ENCODE measurements around the gene ADH1A. TPM values are rescaled to one million over a fixed set of nuclear protein-coding genes. Genes with fewer than 3 reads are reported as not detected.
"Not testable (repeated sequence)": the region's sequence is repeated elsewhere in the genome, so short reads cannot be mapped to it uniquely, and the experiment has no call there.

ADH1A gene
- total RNA-seq: not detected

DNA sequence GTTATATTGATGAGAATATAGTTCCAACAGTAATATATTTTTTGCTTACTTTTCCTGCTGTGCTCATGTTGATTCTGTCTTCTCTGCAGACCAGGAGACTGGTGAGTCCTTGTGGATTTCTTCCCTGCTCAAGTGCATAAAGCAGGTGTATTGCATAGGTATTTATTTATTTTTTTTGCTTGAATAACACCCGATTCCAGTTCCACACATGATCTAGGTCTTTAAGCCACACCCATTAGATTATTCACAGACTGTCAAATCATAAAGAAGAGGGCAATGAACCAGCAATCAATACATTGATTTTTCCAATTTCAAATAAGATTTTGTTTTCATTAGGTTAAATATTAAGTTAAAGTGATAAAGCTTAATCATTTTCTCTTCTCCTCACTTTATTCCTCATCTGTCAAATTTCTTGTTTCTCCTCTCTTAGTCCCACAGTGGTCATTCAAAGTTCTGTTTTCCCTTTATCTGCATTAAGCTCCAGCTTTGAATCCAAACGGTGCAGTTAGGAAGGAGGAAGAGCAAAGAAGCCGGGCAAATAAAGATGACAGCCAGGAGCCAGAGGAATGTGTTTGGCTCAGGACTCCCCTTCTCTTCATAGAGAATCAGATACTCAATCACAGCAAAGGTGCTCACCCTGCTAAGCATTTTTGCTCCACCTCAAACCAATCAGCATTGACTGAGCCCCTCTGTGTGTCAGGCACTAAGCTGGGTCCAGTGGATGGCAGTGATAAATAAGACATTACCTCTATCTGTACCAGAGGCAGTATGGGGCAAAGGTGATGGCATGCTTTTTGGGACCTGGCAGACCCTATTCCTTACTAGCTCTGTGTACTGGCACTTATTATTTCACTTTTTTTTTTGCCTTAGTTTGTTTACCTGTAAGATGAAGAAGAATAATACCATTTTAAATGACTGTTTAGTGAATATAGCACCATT, at the start of gene ADH1A:
ADH1A (minus strand) TSS at position 138 of the 939 bp plus-strand sequence; CDS start at position 67, 71 bp downstream.
- no peak for ATAC-seq
- H3K27ac Mint-ChIP-seq: no peak within 1 kb of the TSS
- no peak for DNase-seq (ENCODE audit: low spot score in 2 of 2)
- peaks cover 17 to 18% of the 10 kb centered on the region in 2 donors for H3K9me3 Mint-ChIP-seq
- peaks cover 0 to 15% of the 10 kb centered on the region in 2 donors for H3K36me3 Mint-ChIP-seq

DNA sequence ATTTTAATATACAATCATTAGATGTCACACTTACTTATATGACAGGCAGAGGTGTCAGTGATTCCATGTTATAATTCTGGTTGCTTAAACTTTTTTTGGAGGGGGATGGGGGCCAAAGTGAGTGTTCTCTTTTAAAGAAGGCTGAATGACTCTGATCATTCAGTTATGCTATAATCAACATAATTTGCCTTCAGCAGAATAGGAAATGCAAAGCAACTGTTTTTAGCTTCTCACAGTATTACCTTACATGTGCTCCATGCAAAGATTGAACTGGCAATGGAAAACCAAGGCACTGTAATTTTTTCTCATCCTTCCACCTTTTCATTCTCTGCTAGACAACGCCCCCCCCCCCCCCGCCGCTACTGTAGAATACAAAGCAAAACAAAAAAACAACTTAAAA, 48.4 kb upstream of the ADH1A start:
- DNase-seq (ENCODE audit: low spot score in 2 of 2): no peak
- Mint-ChIP-seq H3K36me3 (no peaks in the 10 kb centered on the region), H3K9me3 (no peaks in the 10 kb centered on the region), H3K27ac (no peak overlapping the region)
- ATAC-seq: no peak

DNA sequence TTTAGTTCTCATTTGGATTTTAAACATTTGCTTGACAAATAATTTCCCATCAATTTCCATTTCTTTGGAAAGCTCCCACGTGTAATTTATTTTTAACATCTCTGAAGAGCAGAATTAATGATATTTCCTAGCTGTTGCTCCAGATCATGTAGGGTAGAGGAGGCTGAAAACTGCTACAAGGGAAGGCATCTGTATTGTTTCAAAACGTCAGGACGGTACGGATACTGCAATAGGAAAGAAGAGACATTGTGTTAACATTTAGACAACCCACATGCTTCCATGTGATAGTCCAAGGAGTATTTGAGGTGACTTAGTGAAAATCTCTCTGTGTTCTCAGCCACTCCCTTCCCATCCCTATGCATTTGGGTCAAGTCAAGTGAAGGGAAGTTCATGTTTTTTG, 45.8 kb upstream of the ADH1A start:
- H3K9me3 Mint-ChIP-seq: no peaks in the 10 kb centered on the region
- no peaks in the 10 kb centered on the region for H3K36me3 Mint-ChIP-seq
- no peak overlapping the region for H3K27ac Mint-ChIP-seq
- ATAC-seq: no peak
- DNase-seq (ENCODE audit: low spot score in 2 of 2): no peak

DNA sequence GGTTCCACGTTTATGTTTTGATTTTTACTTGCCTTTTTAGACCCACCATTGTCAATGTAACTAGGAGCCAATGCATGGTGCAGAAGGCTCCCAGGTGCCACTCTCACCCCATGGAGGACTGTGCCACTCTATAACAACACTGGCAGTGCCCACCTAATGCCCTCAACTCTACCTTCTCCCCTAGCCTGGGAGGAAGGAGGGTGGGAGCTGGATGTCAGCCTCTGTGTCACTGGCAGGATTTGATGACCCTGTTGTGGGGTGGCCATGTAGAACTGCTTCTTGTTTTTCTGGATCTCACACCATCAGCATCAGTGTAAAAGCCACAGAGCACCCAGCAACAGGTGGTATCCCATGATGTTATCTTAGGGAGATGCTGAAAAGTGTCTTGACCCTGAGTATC, 44.1 kb upstream of the ADH1A start:
- no peaks in the 10 kb centered on the region for H3K36me3 Mint-ChIP-seq
- DNase-seq (ENCODE audit: low spot score in 2 of 2): no peak
- no peak overlapping the region for H3K27ac Mint-ChIP-seq
- no peak for ATAC-seq
- no peaks in the 10 kb centered on the region for H3K9me3 Mint-ChIP-seq

DNA sequence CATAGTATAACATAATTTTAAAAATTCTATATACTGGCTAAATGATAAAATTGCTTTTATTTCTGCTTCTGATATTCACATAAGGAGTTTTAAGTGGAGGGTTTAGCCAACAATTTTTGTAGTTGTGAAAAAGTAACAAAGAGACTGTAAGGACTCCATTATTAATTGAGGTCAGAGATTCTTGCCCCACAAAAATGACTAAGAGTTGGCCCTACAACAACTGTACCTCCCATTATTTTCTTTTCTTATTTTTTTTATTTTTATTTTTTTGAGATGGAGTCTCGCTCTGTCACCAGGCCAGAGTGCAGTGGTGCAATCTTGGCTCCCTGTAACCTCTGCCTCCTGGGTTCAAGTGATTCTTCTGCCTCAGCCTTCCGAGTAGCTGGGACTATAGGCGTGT, 39.9 kb upstream of the ADH1A start:
- Mint-ChIP-seq H3K27ac (no peak overlapping the region), H3K9me3 (no peaks in the 10 kb centered on the region), H3K36me3 (no peaks in the 10 kb centered on the region)
- no peak for ATAC-seq
- no peak for DNase-seq (ENCODE audit: low spot score in 2 of 2)

DNA sequence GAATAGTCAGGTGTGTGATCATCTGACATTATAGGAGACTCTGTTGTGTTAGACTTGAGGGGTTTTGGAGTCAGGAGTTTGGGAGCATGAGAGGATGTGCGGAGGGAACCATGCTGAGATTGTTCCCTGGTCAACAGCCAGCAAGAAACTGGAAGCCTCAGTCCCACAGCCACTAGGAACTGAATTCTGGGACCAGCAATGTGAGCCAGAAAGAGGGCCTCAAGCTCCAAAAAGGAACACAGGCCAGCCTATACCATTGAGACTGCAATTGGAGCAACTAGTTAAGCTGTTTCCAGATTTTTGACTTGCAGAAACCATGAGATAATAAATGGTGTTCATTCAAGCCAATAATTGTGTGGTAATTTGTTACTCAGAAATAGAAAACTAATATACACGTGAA, 39.1 kb upstream of the ADH1A start:
- Mint-ChIP-seq H3K9me3 (no peaks in the 10 kb centered on the region), H3K27ac (no peak overlapping the region), H3K36me3 (no peaks in the 10 kb centered on the region)
- DNase-seq (ENCODE audit: low spot score in 2 of 2) (no peak), ATAC-seq (no peak)

DNA sequence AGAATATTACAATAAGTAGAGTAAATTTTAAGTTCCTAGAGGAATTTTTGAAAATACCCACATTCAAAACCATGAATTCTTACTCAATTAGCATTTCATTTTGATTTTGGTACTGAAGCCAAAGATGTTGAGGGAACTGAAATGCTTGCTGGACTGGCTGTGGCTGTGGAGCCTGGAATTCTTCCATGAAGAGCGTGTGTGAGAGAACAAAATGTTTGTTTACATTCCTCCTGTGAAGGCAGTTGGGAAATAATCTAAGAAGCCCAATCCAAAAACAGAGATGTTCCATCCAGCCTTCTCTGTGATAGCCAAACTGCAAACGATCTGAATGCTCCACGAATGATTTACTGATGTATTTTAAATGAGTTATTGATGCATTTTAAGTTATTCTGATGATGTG, 34.2 kb upstream of the ADH1A start:
- no peaks in the 10 kb centered on the region for H3K36me3 Mint-ChIP-seq
- DNase-seq (ENCODE audit: low spot score in 2 of 2) (no peak), ATAC-seq (no peak)
- no peak overlapping the region for H3K27ac Mint-ChIP-seq
- no peaks in the 10 kb centered on the region for H3K9me3 Mint-ChIP-seq

DNA sequence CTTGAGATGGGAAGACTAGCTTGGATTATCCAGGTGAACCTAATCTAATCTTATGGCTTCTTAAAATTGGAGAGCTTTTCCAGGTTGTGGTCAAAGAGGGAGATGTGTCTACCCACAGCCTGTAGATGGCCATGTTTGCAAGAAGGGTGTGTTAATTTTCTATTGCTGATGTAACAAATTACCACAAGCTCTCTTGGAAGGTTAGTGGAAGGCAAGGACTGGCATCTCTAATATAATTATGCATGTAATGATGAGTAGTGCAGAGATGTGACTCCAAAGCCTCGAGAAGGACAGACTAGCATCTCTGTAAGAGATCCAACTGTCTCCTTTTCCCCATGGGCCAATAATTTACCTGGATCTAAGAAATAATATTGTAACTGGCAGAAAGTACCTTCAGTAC, 33.6 kb upstream of the ADH1A start:
- no peaks in the 10 kb centered on the region for H3K9me3 Mint-ChIP-seq
- H3K36me3 Mint-ChIP-seq: no peaks in the 10 kb centered on the region
- DNase-seq (ENCODE audit: low spot score in 2 of 2): no peak
- no peak for ATAC-seq
- H3K27ac Mint-ChIP-seq: no peak overlapping the region

DNA sequence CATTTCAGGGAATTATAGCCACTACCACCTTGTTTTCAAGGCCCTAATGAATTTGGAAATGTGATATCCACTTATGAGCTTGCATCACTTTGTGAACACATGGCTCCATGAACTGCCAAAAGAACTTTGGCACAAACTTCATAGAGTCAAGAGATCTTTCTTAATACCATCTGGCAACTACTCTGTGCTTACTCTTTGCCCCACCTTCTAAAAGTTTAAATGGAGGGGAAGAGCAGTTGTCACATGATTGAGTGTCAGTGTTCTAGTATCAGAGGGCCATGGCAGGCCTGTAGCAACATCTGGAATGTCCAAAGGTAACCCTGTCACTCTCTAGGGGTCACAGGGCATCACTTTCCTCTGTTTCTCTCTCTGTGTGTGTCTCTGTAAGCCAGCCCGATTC, 33.0 kb upstream of the ADH1A start:
- DNase-seq (ENCODE audit: low spot score in 2 of 2) (no peak), ATAC-seq (no peak)
- H3K9me3 Mint-ChIP-seq: no peaks in the 10 kb centered on the region
- H3K36me3 Mint-ChIP-seq: no peaks in the 10 kb centered on the region
- no peak overlapping the region for H3K27ac Mint-ChIP-seq

DNA sequence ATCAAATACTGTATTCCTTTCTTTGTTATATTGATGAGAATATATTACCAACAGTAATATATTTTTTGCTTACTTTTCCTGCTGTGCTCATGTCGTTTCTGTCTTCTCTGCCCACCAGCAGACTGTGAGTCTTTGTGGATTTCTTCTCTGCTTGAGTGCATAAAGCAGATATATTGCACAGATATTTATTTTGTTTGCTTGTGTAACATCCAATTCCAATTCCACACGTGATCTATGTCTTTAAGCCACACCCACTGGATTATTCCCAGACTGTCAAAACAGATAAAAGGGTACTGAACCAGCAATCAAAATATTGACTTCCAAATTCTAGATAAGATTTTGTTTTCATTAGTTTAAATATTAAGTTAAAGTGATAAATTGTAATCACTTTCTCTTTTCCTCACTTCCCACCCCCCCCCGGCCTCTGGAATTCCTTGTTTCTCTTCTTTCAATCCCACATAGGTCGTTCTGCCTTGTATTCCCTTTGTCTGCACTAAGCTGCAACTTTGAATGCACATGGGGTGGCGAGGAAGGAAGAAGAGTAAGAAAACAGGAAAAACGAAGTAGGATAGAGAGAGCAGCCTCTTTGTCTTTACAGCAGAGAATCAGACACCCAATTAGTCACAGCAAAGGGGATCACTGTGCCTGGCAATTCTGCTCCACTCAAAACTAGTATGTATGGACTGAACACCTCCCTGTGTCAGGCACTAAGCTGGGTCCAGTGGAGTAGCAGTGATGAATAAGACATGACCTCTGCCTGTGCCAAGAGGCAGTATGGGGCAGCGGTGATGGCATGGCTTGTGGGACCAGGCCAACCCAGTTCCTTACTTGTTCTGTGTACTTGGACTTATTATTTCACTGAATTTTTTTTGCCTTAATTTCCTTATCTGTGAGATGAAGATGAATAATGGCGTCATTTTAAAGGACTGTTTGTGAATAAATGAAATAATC, 30.7 kb upstream of the ADH1A start, which contains the start of gene ADH1B:
ADH1B (minus strand) TSS at position 161 of the 951 bp plus-strand sequence; CDS start at position 91, 70 bp downstream.
- Mint-ChIP-seq H3K36me3 (no peaks in the 10 kb centered on the region), H3K9me3 (no peaks in the 10 kb centered on the region), H3K27ac (no peak within 1 kb of the TSS)
- DNase-seq (ENCODE audit: low spot score in 2 of 2): no peak
- ATAC-seq: no peak

DNA sequence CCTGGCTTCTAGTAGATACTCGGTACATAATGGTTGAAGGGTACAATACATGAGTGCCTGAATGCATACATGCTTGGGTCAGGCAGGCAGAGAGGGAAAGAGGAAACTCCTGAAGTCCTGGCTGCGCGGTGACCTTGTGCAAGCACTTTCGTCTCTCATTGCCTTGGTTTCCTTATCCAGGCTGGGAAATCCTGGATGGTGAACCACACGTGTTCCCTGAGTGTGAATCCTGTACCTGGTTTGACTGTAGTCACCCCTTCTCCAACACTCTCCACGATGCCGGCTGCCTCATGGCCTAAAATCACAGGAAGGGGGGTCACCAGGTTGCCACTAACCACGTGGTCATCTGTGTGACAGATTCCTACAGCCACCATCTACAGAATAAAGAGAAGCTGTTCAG, 27.0 kb upstream of the ADH1A start:
- ATAC-seq; DNase-seq (ENCODE audit: low spot score in 2 of 2); H3K27ac Mint-ChIP-seq; H3K9me3 Mint-ChIP-seq; H3K36me3 Mint-ChIP-seq: not testable (repeated sequence)

DNA sequence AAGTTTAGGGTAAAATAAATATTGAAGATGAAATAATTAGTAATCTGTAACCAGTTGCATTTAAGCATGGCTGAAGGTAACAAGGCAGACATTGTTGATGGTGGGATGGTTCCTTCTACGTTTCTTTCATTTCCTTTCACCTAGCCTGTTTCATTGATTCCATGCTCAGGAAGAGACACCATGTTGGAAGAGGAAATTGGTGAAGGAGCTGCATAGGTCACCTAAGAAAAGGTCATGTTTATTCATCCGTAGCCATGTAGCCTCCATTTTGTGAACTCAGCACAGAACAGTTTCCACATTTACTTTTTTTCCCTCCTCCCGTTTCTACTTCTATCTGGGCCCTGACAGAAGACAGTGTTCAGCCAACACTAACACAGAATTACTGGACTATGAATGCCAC, 26.6 kb upstream of the ADH1A start:
- no peaks in the 10 kb centered on the region for H3K9me3 Mint-ChIP-seq
- no peaks in the 10 kb centered on the region for H3K36me3 Mint-ChIP-seq
- no peak for DNase-seq (ENCODE audit: low spot score in 2 of 2)
- no peak overlapping the region for H3K27ac Mint-ChIP-seq
- ATAC-seq: no peak

DNA sequence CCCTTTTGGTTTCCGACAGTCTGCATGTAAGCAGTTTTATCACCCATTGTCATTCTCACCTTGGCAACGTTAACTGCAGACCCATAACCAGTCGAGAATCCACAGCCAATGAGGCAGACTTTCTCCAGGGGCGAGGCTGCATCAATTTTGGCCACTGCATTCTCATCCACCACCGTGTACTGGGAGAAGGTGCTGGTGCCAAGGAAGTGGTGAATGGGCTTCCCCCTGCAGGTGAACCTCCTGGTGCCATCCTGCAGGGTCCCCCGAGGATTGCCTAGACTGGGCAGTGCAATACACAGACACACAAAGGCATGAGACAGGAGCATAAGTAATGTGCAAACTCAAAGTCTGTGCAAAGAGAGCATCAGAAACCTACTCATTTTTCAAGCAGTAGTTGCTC, 25.1 kb upstream of the ADH1A start:
- DNase-seq (ENCODE audit: low spot score in 2 of 2) (no peak), ATAC-seq (no peak)
- Mint-ChIP-seq H3K27ac (no peak overlapping the region), H3K9me3 (no peaks in the 10 kb centered on the region), H3K36me3 (no peaks in the 10 kb centered on the region)

DNA sequence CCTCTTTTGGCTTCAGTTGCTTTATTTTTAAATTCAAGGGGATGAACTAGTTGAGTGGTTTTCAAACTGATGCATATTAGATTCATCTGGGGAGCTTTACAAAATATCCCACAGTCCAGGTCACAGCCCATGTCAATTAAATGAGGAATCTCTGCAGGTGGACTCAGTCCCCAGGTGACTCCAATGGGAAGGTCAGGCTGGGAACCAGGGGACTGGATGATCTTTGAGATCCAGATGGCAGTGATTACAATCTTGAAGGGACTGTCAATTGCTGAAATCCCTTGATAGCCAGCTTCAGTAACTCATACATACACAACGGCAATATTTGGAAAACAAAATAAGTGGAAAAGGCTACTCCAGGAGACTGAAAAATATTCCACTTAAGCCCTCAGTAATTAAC, 23.4 kb upstream of the ADH1A start:
- Mint-ChIP-seq H3K36me3 (no peaks in the 10 kb centered on the region), H3K27ac (no peak overlapping the region), H3K9me3 (no peaks in the 10 kb centered on the region)
- ATAC-seq (no peak), DNase-seq (ENCODE audit: low spot score in 2 of 2) (no peak)

DNA sequence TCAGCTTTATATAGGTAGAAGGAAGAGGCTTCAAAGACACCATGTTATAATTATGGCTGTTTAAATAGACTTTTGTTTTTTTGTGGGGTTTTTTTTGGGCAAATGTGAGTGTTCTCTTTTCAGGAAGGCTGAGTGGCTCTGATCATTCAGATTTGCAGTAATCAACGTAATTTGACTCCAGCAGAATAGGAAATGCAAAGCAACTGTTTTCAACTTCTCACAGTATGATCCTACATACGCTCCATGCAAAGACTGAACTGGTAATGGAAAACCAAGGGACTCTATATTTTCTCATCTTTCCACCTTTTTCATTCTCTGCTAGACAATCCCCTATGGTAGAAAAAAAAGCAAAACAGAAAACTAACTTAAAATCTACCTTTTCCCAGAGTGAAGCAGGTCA, 19.6 kb upstream of the ADH1A start:
- ATAC-seq: no peak
- DNase-seq (ENCODE audit: low spot score in 2 of 2): no peak
- no peaks in the 10 kb centered on the region for H3K9me3 Mint-ChIP-seq
- H3K27ac Mint-ChIP-seq: no peak overlapping the region
- H3K36me3 Mint-ChIP-seq: no peaks in the 10 kb centered on the region

DNA sequence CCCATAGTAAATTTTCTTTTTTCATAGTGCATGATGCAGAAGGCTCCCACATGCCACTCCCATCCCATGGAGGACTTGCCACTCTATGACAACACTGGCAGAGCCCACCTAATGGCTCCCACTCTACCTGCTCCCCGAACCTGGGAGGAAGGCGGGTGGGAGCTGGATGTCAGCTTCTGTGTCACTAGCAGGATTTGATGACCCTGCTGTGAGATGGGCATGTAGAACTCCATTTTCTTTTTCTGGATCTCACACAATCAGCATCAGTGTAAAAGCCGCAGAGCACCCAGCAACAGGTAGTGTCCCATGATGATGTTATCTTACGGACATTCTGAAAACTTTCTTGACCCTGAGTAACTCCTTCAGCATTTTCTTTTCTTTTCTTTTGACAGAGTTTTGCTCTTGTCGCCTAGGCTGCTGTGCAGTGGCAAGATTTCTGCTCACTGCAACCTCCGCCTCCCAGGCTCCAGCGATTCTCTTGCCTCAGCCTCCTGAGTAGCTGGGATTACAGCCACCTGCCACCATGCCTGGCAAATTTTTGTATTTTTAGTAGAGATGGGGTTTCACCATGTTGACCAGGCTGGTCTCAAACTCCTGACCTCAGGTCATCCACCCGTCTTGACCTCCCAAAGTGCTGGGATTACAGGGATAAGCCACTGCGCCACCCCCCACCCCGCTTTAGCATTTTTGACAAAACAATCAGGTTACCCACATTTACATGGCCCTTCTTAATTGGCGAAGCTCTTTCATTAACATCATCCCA, 15.0 kb upstream of the ADH1A start:
- H3K9me3 Mint-ChIP-seq: peaks cover 0 to 5% of the 10 kb centered on the region in 2 donors

More for the DNA sequence above, 15.0 kb upstream of the ADH1A start:
- H3K36me3 Mint-ChIP-seq: peaks cover 0 to 7% of the 10 kb centered on the region in 2 donors
- DNase-seq (ENCODE audit: low spot score in 2 of 2): no peak
- no peak for ATAC-seq
- no peak overlapping the region for H3K27ac Mint-ChIP-seq

All from activated naive CD4-positive, alpha-beta T cell treated with anti-CD3 and anti-CD28 coated beads, Interleukin-2, amount 50 U/mL, for 72 hours (primary cell).